ENCODE measurements around the gene CMYA5. TPM values are rescaled to one million over a fixed set of nuclear protein-coding genes. Genes with fewer than 3 reads are reported as not detected.
"Not testable (repeated sequence)": the region's sequence is repeated elsewhere in the genome, so short reads cannot be mapped to it uniquely, and the experiment has no call there.

CMYA5 gene
- total RNA-seq, 2 donors from 2014 or later: 13.8 to 26.1 TPM

DNA sequence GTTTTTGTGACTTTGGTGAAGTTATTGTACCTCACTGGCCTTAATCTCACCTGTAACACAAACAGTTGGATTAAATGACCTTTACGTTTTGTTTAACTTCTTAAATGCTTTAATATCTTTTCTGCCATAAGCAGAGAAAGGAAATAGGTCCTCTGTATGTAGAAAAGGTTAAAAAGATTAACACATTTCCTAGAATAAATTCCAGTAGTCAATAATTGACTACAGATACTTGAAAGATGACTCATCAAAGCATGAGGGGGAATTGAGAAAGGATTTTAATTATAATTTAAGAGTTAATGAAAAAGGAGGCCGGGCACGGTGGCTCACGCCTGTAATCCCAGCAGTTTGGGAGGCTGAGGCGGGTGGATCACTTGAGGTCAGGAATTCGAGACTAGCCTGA, 35.8 kb upstream of the CMYA5 start:
- no peak for DNase-seq (ENCODE audit: low spot score)
- TF ChIP-seq POLR2AphosphoS5 (IDR thresholded peaks at IDR 0.05) (no peak), CTCF (IDR thresholded peaks at IDR 0.05) (no peak), POLR2A (IDR thresholded peaks at IDR 0.05) (no peak)
- no peaks in the 10 kb centered on the region for H3K36me3 ChIP-seq
- 93% methylated on average over 6 of the region's 6 CpGs for WGBS
- H3K4me3 ChIP-seq: no peak overlapping the region
- no peak overlapping the region for H3K27ac ChIP-seq
- no peaks in the 10 kb centered on the region for H3K9me3 ChIP-seq
- no peaks in the 10 kb centered on the region for H3K27me3 ChIP-seq (replicated peaks; ENCODE audit: insufficient read depth)
- H3K4me1 ChIP-seq (replicated peaks): no peaks in the 10 kb centered on the region
- intact Hi-C loops (cut with DNase I): no loop called here

- TF ChIP-seq POLR2A (IDR thresholded peaks at IDR 0.05) (no peak), POLR2AphosphoS5 (IDR thresholded peaks at IDR 0.05) (no peak), CTCF (IDR thresholded peaks at IDR 0.05) (no peak)
- Histone ChIP-seq H3K27me3 (replicated peaks; ENCODE audit: insufficient read depth) (no peaks in the 10 kb centered on the region), H3K36me3 (no peaks in the 10 kb centered on the region), H3K4me3 (no peak overlapping the region), H3K9me3 (no peaks in the 10 kb centered on the region), H3K4me1 (replicated peaks) (no peaks in the 10 kb centered on the region), H3K27ac (no peak overlapping the region)
- 81% methylated on average over 3 of the region's 3 CpGs for WGBS
- intact Hi-C loops (cut with DNase I): no loop called here
- no peak for DNase-seq (ENCODE audit: low spot score)
These were observed 26.4 kb upstream of the CMYA5 start for GRCh38 chr5:79663212-79663611.

DNA sequence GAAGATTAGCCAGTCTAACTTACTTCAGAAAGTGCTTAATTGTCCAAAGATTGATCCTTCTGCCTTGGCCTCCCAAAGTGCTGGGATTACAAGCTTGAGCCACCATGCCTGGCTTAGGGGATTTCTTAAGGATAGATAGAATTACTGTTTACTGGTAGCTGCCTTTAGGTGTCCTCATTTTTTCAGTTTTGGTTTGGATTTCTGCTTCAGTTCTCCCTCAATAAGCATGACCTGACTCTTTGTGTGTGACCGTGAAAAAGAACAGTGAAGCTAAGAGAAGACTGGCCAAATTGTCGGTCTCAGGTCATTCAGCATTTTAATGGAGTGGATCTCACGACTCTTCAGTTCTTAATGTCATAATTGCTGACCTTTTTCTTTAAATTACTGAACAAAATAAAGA, 22.9 kb upstream of the CMYA5 start:
- intact Hi-C loops (cut with DNase I): no loop called here
- 94% methylated on average over 3 of the region's 3 CpGs for WGBS
- Histone ChIP-seq H3K36me3 (no peaks in the 10 kb centered on the region), H3K4me1 (replicated peaks) (no peaks in the 10 kb centered on the region), H3K4me3 (no peak overlapping the region), H3K27me3 (replicated peaks; ENCODE audit: insufficient read depth) (no peaks in the 10 kb centered on the region), H3K27ac (no peak overlapping the region), H3K9me3 (no peaks in the 10 kb centered on the region)
- no peak for TF ChIP-seq CTCF (IDR thresholded peaks at IDR 0.05)
- TF ChIP-seq POLR2A (IDR thresholded peaks at IDR 0.05): no peak
- TF ChIP-seq POLR2AphosphoS5 (IDR thresholded peaks at IDR 0.05): no peak
- no peak for DNase-seq (ENCODE audit: low spot score)

- H3K36me3 ChIP-seq: peaks cover 0 to 2% of the 10 kb centered on the region in 2 donors
- 97% methylated on average over 2 of the region's 2 CpGs for WGBS
- no peak for DNase-seq (ENCODE audit: low spot score)
- no peaks in the 10 kb centered on the region for H3K4me1 ChIP-seq (replicated peaks)
- no peak overlapping the region for H3K4me3 ChIP-seq
- no peak for TF ChIP-seq CTCF (IDR thresholded peaks at IDR 0.05)
- no peak for TF ChIP-seq POLR2AphosphoS5 (IDR thresholded peaks at IDR 0.05)
- no peak for TF ChIP-seq POLR2A (IDR thresholded peaks at IDR 0.05)
- intact Hi-C loops (cut with DNase I): no loop called here
- H3K9me3 ChIP-seq: no peaks in the 10 kb centered on the region
- no peaks in the 10 kb centered on the region for H3K27me3 ChIP-seq (replicated peaks; ENCODE audit: insufficient read depth)
- no peak overlapping the region for H3K27ac ChIP-seq
These were observed 17.2 kb upstream of the CMYA5 start for GRCh38 chr5:79672392-79672791.

DNA sequence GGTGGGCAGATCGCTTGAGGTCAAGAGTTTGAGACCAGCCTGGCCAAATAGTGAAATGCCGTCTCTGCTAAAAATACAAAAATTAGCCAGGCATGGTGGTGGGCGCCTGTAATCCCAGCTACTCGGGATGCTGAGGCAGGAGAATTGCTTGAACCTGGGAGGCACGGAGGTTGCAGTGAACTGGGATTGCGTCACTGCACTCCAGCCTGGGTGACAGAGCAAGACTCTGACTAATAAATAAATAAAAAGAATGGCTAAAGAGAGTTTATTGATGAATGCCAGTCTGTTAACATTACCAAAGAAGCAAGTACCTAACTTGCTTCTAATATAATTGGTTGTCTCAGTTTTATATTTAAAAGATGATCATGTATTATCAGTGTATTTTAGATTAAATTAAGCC, 13.3 kb upstream of the CMYA5 start:
- intact Hi-C loops (cut with DNase I); H3K9me3 ChIP-seq; H3K4me3 ChIP-seq; H3K27ac ChIP-seq; H3K27me3 ChIP-seq (replicated peaks; ENCODE audit: insufficient read depth); H3K4me1 ChIP-seq (replicated peaks); H3K36me3 ChIP-seq; DNase-seq (ENCODE audit: low spot score): not testable (repeated sequence)
- 96% methylated on average over 6 of the region's 6 CpGs for WGBS

- WGBS: 88% methylated on average over 3 of the region's 3 CpGs
- H3K9me3 ChIP-seq; H3K36me3 ChIP-seq; H3K27ac ChIP-seq; DNase-seq (ENCODE audit: low spot score); intact Hi-C loops (cut with DNase I); H3K27me3 ChIP-seq (replicated peaks; ENCODE audit: insufficient read depth); H3K4me3 ChIP-seq; H3K4me1 ChIP-seq (replicated peaks): not testable (repeated sequence)
These were observed 7.5 kb upstream of the CMYA5 start for GRCh38 chr5:79682102-79682501.

Data from prostate gland (tissue), 2 donors.